K562 (cell line): ENCODE measurements around the gene GPR183. TPM values are rescaled to one million over a fixed set of nuclear protein-coding genes. Genes with fewer than 3 reads are reported as not detected.

Experiments
- CCAR2 ChIP-seq: fragments of 200-400 bp; formaldehyde crosslinking; IDR thresholded peaks from 2 replicates; pipeline ENCODE4 v1.6.1; 2017; ENCODE audit warnings: mild to moderate bottlenecking, low read depth, low read length
- E2F8 ChIP-seq: fragments of 450-650 bp; IDR thresholded peaks from 2 replicates; pipeline ENCODE4 v1.7.1; 2018; ENCODE audit warnings: mild to moderate bottlenecking, low read depth; ENCODE audit not compliant: partially characterized antibody
- ETS1 ChIP-seq: conservative IDR thresholded peaks from 2 replicates; pipeline ENCODE4 v1.6.1; 2011; ENCODE audit warnings: low read depth, mild to moderate bottlenecking, low read length; ENCODE audit not compliant: control insufficient read depth
- NCOA4 ChIP-seq: fragments of 450-650 bp; IDR thresholded peaks from 2 replicates; pipeline ENCODE4 v1.6.1; 2018; ENCODE audit warnings: mild to moderate bottlenecking; ENCODE audit not compliant: partially characterized antibody
- RCOR1 ChIP-seq, 2 experiments: IDR thresholded peaks; 2 replicates each; pipeline ENCODE4 v1.6.1; 2012; ENCODE audit warnings: low read depth in 2 of 2, low read length in 2 of 2, borderline replicate concordance in 1 of 2, improper control_type of control experiment in 1 of 2
- ZBTB1 ChIP-seq: sonication (generic); formaldehyde crosslinking; IDR thresholded peaks from 2 replicates; pipeline ENCODE4 v1.8.1; 2023; ENCODE audit warnings: missing genetic modification reagents, low read depth, mild to moderate bottlenecking, borderline replicate concordance
- ZNF184 ChIP-seq: sonication (generic); formaldehyde crosslinking; IDR thresholded peaks from 2 replicates; pipeline ENCODE4 v1.5.0; 2020; ENCODE audit warnings: missing genetic modification reagents
- polyA plus RNA-seq, 8 experiments: library from polyadenylated mRNA; depleted of rRNA in 4 of 8; stranded (reverse) in 5 of 8; unstranded in 3 of 8; fragments of >200 nt; fragmentation: Nextera tagmentation in 2 of 8; fragmentation: Illumina TruSeq in 1 of 8; extraction: Ambion mirVana in 2 of 8; extraction: Trizol in 1 of 8; gene quantifications; 2 replicates each; pipeline versions ENCODE4 v1.2.1 to v1.2.3, GENCODE V29; 2011 to 2014; ENCODE audit warnings: inconsistent platforms in 1 of 8, missing spikeins in 1 of 8
- total RNA-seq, 7 experiments: library from RNA; depleted of rRNA in 6 of 7; stranded (reverse); fragments of >200 nt in 6 of 7; fragmentation: Illumina TruSeq in 2 of 7; extraction: Trizol in 2 of 7; gene quantifications; 2 replicates each; pipeline versions ENCODE4 v1.2.1 to v1.2.3, GENCODE V29; 2011 to 2021; ENCODE audit warnings: low replicate concordance in 1 of 7

Gene GPR183
- total and polyA plus RNA-seq, 9 of the 15 experiments (the other 6 are each of a cell fraction or from before 2014, with no cell fraction given), result 1.3 to 10.2 (median 3.7) TPM

GRCh38 chr13:99339736-99340397 lies 32.7 kb upstream of the GPR183 start (continued):
- TF ChIP-seq E2F8, result no peak
- TF ChIP-seq NCOA4, result no peak
- TF ChIP-seq ZNF184 (CRISPR knock-in tag), result no peak
- TF ChIP-seq CCAR2, result no peak
- TF ChIP-seq ZBTB1 (CRISPR knock-in tag), result no peak
- TF ChIP-seq RCOR1 (IDR thresholded peaks at IDR 0.05; ENCODE audit: borderline replicate concordance in 1 of 2, low read depth in 2 of 2, low read length in 2 of 2), result peak in 1 of 2 experiments; percentile 66; a peak in 1 of 4 replicates
- no peak for TF ChIP-seq ETS1
